HCT116 (cell line): ENCODE measurements around the gene PWP2. TPM values are rescaled to one million over a fixed set of nuclear protein-coding genes. Genes with fewer than 3 reads are reported as not detected.

Experiments
- ATAC-seq: fragments of 200-7000 bp; cut with Tn5 transposase; 2 replicates; pipeline ENCODE4 v1.9.1; 2020; ENCODE audit warnings: mild to moderate bottlenecking, moderate library complexity
- BruUV-seq: library from RNA; stranded (reverse); fragments of 400-500 nt; replicated peaks from 2 replicates; lab custom pipeline; 2021; lab: Mats Ljungman, UMichigan
- CTCF ChIA-PET: fragments of 300-600 bp; sonication (Branson Sonifier 250); formaldehyde crosslinking; loops from one replicate; lab custom pipeline; 2021; ENCODE audit warnings: antibody characterized with exemption; lab: Charles Lee
- POLR2A ChIA-PET: fragments of 300-600, 350-600 bp; sonication (Branson Sonifier 250); formaldehyde crosslinking; loops from one replicate; lab custom pipeline; 2021; ENCODE audit warnings: antibody characterized with exemption; lab: Charles Lee
- RAD21 ChIA-PET, 2 experiments: fragments of 300-600 bp; sonication (Branson Sonifier 250); formaldehyde crosslinking; loops; one replicate each; lab custom pipeline; 2023; ENCODE audit warnings: low total read pairs in 2 of 2; ENCODE audit not compliant: uncharacterized antibody in 2 of 2, unreplicated experiment in 2 of 2, low non-redundant PET in 1 of 2; lab: Charles Lee
- DNase-seq: peaks from one replicate; pipeline ENCODE4 v3.0.0-alpha.2; 2010; ENCODE audit warnings: low read depth, low spot score
- H2AFZ ChIP-seq: fragments of 200-600 bp; shearing (Covaris generic), sonication (generic); 2 replicates; pipeline ENCODE4 v1.6.1; 2017; ENCODE audit warnings: low read depth, mixed run types, mixed read lengths, antibody characterized with exemption, low read length; ENCODE audit not compliant: poor library complexity, severe bottlenecking
- H3K27ac ChIP-seq: 2 replicates; pipeline ENCODE4 v1.5.1; 2012; ENCODE audit warnings: low read depth, low read length
- H3K27me3 ChIP-seq: fragments of 200-600 bp; sonication (generic); 2 replicates; pipeline ENCODE4 v1.6.1; 2016; ENCODE audit warnings: mixed run types, low read length, mixed read lengths; ENCODE audit not compliant: insufficient read depth
- H3K36me3 ChIP-seq, 2 experiments: fragments of 200-500 bp in 1 of 2; fragments of 200-600 bp in 1 of 2; sonication (Bioruptor generic) in 1 of 2; sonication (generic) in 1 of 2; 2 replicates each; pipeline versions ENCODE4 v1.5.1 to v1.6.1; 2014 to 2016; ENCODE audit warnings: low read length in 2 of 2, inconsistent platforms in 1 of 2, mixed read lengths in 1 of 2, mixed run types in 1 of 2; ENCODE audit not compliant: insufficient read depth in 2 of 2, control insufficient read depth in 1 of 2
- H3K4me1 ChIP-seq, 2 experiments: fragments of 200-600 bp in 1 of 2; sonication (generic) in 1 of 2; 2 replicates each; pipeline versions ENCODE4 v1.5.1 to v1.6.1; 2012 to 2017; ENCODE audit warnings: low read length in 2 of 2, inconsistent platforms in 1 of 2, mild to moderate bottlenecking in 1 of 2, mixed read lengths in 1 of 2, mixed run types in 1 of 2, moderate library complexity in 1 of 2; ENCODE audit not compliant: insufficient read depth in 2 of 2, control insufficient read depth in 1 of 2
- H3K4me2 ChIP-seq: fragments of 200-600 bp; sonication (generic); 2 replicates; pipeline ENCODE4 v1.6.1; 2017; ENCODE audit warnings: mixed run types, low read length, mixed read lengths
- H3K4me3 ChIP-seq, 2 experiments: fragments of 200-600 bp in 1 of 2; sonication (generic) in 1 of 2; replicated peaks in 1 of 2; 2 replicates each; pipeline ENCODE4 v1.5.1; 2011 to 2016; ENCODE audit warnings: low read length in 2 of 2, control low read depth in 1 of 2, low read depth in 1 of 2, mild to moderate bottlenecking in 1 of 2, mixed read lengths in 1 of 2, mixed run types in 1 of 2
- H3K79me2 ChIP-seq: fragments of 200-600 bp; sonication (generic); 2 replicates; pipeline ENCODE4 v1.6.1; 2017; ENCODE audit warnings: mild to moderate bottlenecking, mixed run types, low read length, moderate library complexity, mixed read lengths; ENCODE audit not compliant: insufficient read depth
- H3K9ac ChIP-seq: fragments of 200-600 bp; sonication (generic); 2 replicates; pipeline ENCODE4 v1.6.1; 2016; ENCODE audit warnings: low read length, mixed read lengths
- H3K9me2 ChIP-seq: fragments of 200-600 bp; sonication (generic), shearing (Covaris generic); 2 replicates; pipeline ENCODE4 v1.6.1; 2017; ENCODE audit warnings: mixed run types, mild to moderate bottlenecking, moderate library complexity; ENCODE audit not compliant: insufficient read depth
- H3K9me3 ChIP-seq, 2 experiments: fragments of 200-500 bp in 1 of 2; fragments of 200-600 bp in 1 of 2; sonication (Bioruptor generic) in 1 of 2; sonication (generic) in 1 of 2; 2 replicates each; pipeline ENCODE4 v1.6.1; 2014 to 2017; ENCODE audit warnings: low read length in 2 of 2, mixed read lengths in 2 of 2, inconsistent platforms in 1 of 2, low read depth in 1 of 2, mild to moderate bottlenecking in 1 of 2, mixed run types in 1 of 2, moderate library complexity in 1 of 2; ENCODE audit not compliant: control insufficient read depth in 1 of 2, insufficient read depth in 1 of 2
- H4K20me1 ChIP-seq: fragments of 200-600 bp; sonication (generic), shearing (Covaris generic); 2 replicates; pipeline ENCODE4 v1.6.1; 2017; ENCODE audit warnings: mixed run types, mild to moderate bottlenecking, moderate library complexity; ENCODE audit not compliant: insufficient read depth
- CEBPB ChIP-seq: IDR thresholded peaks from 2 replicates; pipeline ENCODE4 v1.6.1; 2012; ENCODE audit warnings: low read depth
- CTCF ChIP-seq, 3 experiments: fragments of 200-600 bp in 1 of 3; sonication (generic) in 1 of 3; IDR thresholded peaks in 2 of 3; conservative IDR thresholded peaks in 1 of 3; 2 replicates each; pipeline ENCODE4 v1.5.1; 2012 to 2017; ENCODE audit warnings: low read depth in 2 of 3, low read length in 2 of 3, antibody characterized with exemption in 1 of 3, borderline replicate concordance in 1 of 3, control low read depth in 1 of 3, mild to moderate bottlenecking in 1 of 3, mixed read lengths in 1 of 3, mixed run types in 1 of 3, moderate library complexity in 1 of 3; ENCODE audit not compliant: insufficient read depth in 1 of 3
- EGR1 ChIP-seq: IDR thresholded peaks from 2 replicates; pipeline ENCODE4 v1.6.1; 2012; ENCODE audit warnings: low read depth
- ELF1 ChIP-seq: IDR thresholded peaks from 2 replicates; pipeline ENCODE4 v1.6.1; 2012; ENCODE audit warnings: low read depth, borderline replicate concordance
- EZH2 ChIP-seq: fragments of 200-600 bp; sonication (generic); IDR thresholded peaks from 2 replicates; pipeline ENCODE4 v1.6.1; 2017; ENCODE audit warnings: antibody characterized with exemption, mixed run types
- FOSL1 ChIP-seq: IDR thresholded peaks from 2 replicates; pipeline ENCODE4 v1.6.1; 2012; ENCODE audit warnings: low read depth
- MAX ChIP-seq: IDR thresholded peaks from 2 replicates; pipeline ENCODE4 v1.6.1; 2012
- POLR2A ChIP-seq: IDR thresholded peaks from 2 replicates; pipeline ENCODE4 v1.7.0; 2011; ENCODE audit warnings: borderline replicate concordance; ENCODE audit not compliant: insufficient read depth, insufficient read length; ENCODE audit errors: extremely low read depth
- POLR2AphosphoS5 ChIP-seq: IDR thresholded peaks from 2 replicates; pipeline ENCODE4 v1.6.1; 2011; ENCODE audit warnings: mild to moderate bottlenecking, low read depth, low read length, moderate library complexity
- REST ChIP-seq: IDR thresholded peaks from 2 replicates; pipeline ENCODE4 v1.6.1; 2012; ENCODE audit warnings: low read depth
- SP1 ChIP-seq: IDR thresholded peaks from 2 replicates; pipeline ENCODE4 v1.6.1; 2012; ENCODE audit warnings: low read depth
- SRF ChIP-seq: IDR thresholded peaks from 2 replicates; pipeline ENCODE4 v1.6.1; 2012; ENCODE audit warnings: low read depth
- TCF7L2 ChIP-seq: IDR thresholded peaks from 2 replicates; pipeline ENCODE4 v1.7.0; 2011; ENCODE audit warnings: borderline replicate concordance, inconsistent platforms; ENCODE audit not compliant: insufficient read depth, insufficient read length; ENCODE audit errors: extremely low read depth
- YY1 ChIP-seq: IDR thresholded peaks from 2 replicates; pipeline ENCODE4 v1.6.1; 2011; ENCODE audit warnings: low read length, low read depth, moderate library complexity, mild to moderate bottlenecking; ENCODE audit not compliant: insufficient replicate concordance; ENCODE audit errors: extremely low read depth
- ZBTB33 ChIP-seq: IDR thresholded peaks from 2 replicates; pipeline ENCODE4 v1.6.1; 2011; ENCODE audit warnings: mild to moderate bottlenecking, low read length, moderate library complexity; ENCODE audit not compliant: insufficient replicate concordance; ENCODE audit errors: extremely low read depth
- intact Hi-C: fragments of 100-400 bp; cut with micrococcal nuclease; formaldehyde crosslinking; loops from 2 replicates; pipeline ENCODE4 v1.10.0; 2022
- total RNA-seq: library from RNA; stranded (reverse); gene quantifications from one replicate; pipeline ENCODE4 v1.2.1, GENCODE V29; 2021; ENCODE audit not compliant: unreplicated experiment

Gene PWP2
- total RNA-seq, 1 experiment from 2014 or later: 43.1 TPM

GRCh38 chr21:44076316-44076715 is 30.9 kb upstream of the PWP2 start:
- CTCF ChIA-PET: no interaction called here
- 0 out of 2 replicates have a peak, but pooled peaks cover under 1% of the 10 kb centered on the region for H4K20me1 ChIP-seq
- intact Hi-C loops: no loop called here
- POLR2A ChIA-PET: no interaction called here
- H2AFZ ChIP-seq: no peak overlapping the region
- no peak for DNase-seq
- TF ChIP-seq EGR1 (no peak), CEBPB (no peak), SP1 (no peak), MAX (no peak), FOSL1 (no peak), POLR2A (no peak), POLR2AphosphoS5 (no peak), ELF1 (no peak), EZH2 (no peak), TCF7L2 (no peak), ZBTB33 (no peak), REST (no peak), YY1 (no peak), SRF (no peak), CTCF (IDR thresholded peaks at IDR 0.05 in 2 of 3, conservative IDR thresholded peaks at IDR 0.05 in 1 of 3; ENCODE audit: borderline replicate concordance in 1 of 3, insufficient read depth in 1 of 3, low read depth in 2 of 3, low read length in 2 of 3) (no peak)
- no TSS peak for BruUV-seq
- H3K36me3 ChIP-seq: peaks cover 16 to 29% of the 10 kb centered on the region in 2 experiments; a peak in 3 of 4 replicates
- no peaks in the 10 kb centered on the region for H3K9me3 ChIP-seq
- H3K9ac ChIP-seq: no peak overlapping the region
- peaks cover 4% of the 10 kb centered on the region; the same call in 1 of the 2 replicates for H3K79me2 ChIP-seq
- H3K9me2 ChIP-seq: no peaks in the 10 kb centered on the region
- no peaks in the 10 kb centered on the region for H3K4me1 ChIP-seq
- no peak overlapping the region for H3K4me3 ChIP-seq
- RAD21 ChIA-PET: no interaction called here
- ATAC-seq: no peak
- H3K27ac ChIP-seq: no peak overlapping the region
- no peaks in the 10 kb centered on the region for H3K27me3 ChIP-seq
- no peak overlapping the region for H3K4me2 ChIP-seq
